A549 treated with Mapracorat at 1 μM for 4 hours (cell line): ENCODE data around the gene LRRC45. TPM values are rescaled to one million over a fixed set of nuclear protein-coding genes. Genes with fewer than 3 reads are reported as not detected.

Experiments
- total RNA-seq: library from RNA; stranded (reverse); fragments of 200-300 nt; extraction: Qiagen RNA extraction; gene quantifications from 5 replicates; pipeline ENCODE4 v1.2.3, GENCODE V29; 2022

LRRC45 gene
- total RNA-seq, result 8.3 to 17.5 TPM (median 13.6 TPM) in 5 replicates

GRCh38 chr17:82022981-82023446 lies at the start of gene LRRC45:
TSS of gene LRRC45 (plus strand) at chr17:82023305. CDS start at chr17:82023644, 339 bp downstream.

GRCh38 chr17:81977211-81977808 lies 45.8 kb upstream of the LRRC45 start, which contains the start of gene ASPSCR1:
TSS of gene ASPSCR1 (plus strand) at chr17:81977629. CDS start at chr17:81977647, 18 bp downstream.

GRCh38 chr17:82022310-82022980 lies 660 bp upstream of the LRRC45 start, which contains the start of gene CENPX:
TSS of gene CENPX (minus strand) at chr17:82022878. CDS start at chr17:82022861, 17 bp downstream.

GRCh38 chr17:82031303-82031884 lies 8.3 kb downstream of the LRRC45 start, which contains the start of gene RAC3:
TSS of gene RAC3 (plus strand) at chr17:82031678. CDS start at chr17:82031762, 84 bp downstream.

GRCh38 chr17:82037092-82037888 lies 14.2 kb downstream of the LRRC45 start, which contains the start of gene DCXR:
TSS of gene DCXR (minus strand) at chr17:82037697. CDS start at chr17:82037682, 15 bp downstream.

GRCh38 chr17:82051776-82052637 lies 28.9 kb downstream of the LRRC45 start, which contains the start of the genes GPS1 and RFNG:
TSS of gene GPS1 (plus strand) at chr17:82051898. CDS start at chr17:82051932, 34 bp downstream.
TSS of gene RFNG (minus strand) at chr17:82051811. CDS start at chr17:82051766, 45 bp downstream.

GRCh38 chr17:82065638-82066303 lies 42.7 kb downstream of the LRRC45 start, which contains the start of gene DUS1L:
TSS of gene DUS1L (minus strand) at chr17:82065804. CDS start at chr17:82065059, 745 bp downstream.

Other genes with a start within 250 kb of the LRRC45 start
- 0.08 to 0.64 TPM (median 0.35 TPM) in 4 of 5 replicates, not detected in the other for gene GCGR, start 219.2 kb upstream of the LRRC45 start, total RNA-seq
- 74.7 to 106 TPM (median 98.6 TPM) in 5 replicates for gene MCRIP1, start 190.0 kb upstream of the LRRC45 start, total RNA-seq
- 0.09 to 0.39 TPM (median 0.19 TPM) in 3 of 5 replicates, not detected in the others for gene PPP1R27, start 188.3 kb upstream of the LRRC45 start, total RNA-seq
- 677 to 794 TPM (median 701 TPM) in 5 replicates for gene P4HB, start 162.8 kb upstream of the LRRC45 start, total RNA-seq
- gene ARHGDIA, start 152.0 kb upstream of the LRRC45 start, total RNA-seq, result 597 to 713 TPM (median 619 TPM) in 5 replicates
- gene ALYREF, start 131.7 kb upstream of the LRRC45 start, total RNA-seq, result 183 to 253 TPM (median 234 TPM) in 5 replicates
- 185 to 289 TPM (median 284 TPM) in 5 replicates for gene ANAPC11, start 131.6 kb upstream of the LRRC45 start, total RNA-seq
- 0.39 to 0.65 TPM (median 0.55 TPM) in 5 replicates for gene NPB, start 121.1 kb upstream of the LRRC45 start, total RNA-seq
- gene PCYT2, start 111.9 kb upstream of the LRRC45 start, total RNA-seq, result 13.8 to 19.1 TPM (median 17.3 TPM) in 5 replicates
- 33.0 to 54.0 TPM (median 44.8 TPM) in 5 replicates for gene SIRT7, start 105.1 kb upstream of the LRRC45 start, total RNA-seq
- 22.3 to 38.0 TPM (median 34.7 TPM) in 5 replicates for gene MAFG, start 95.6 kb upstream of the LRRC45 start, total RNA-seq
- gene PYCR1, start 86.0 kb upstream of the LRRC45 start, total RNA-seq, result 60.5 to 89.4 TPM (median 84.7 TPM) in 5 replicates
- gene MYADML2, start 76.1 kb upstream of the LRRC45 start, total RNA-seq, result not detected in 5 replicates
- gene NOTUM, start 62.1 kb upstream of the LRRC45 start, total RNA-seq, result 0.31 to 0.53 TPM (median 0.39 TPM) in 5 replicates
- gene ASPSCR1, start 45.7 kb upstream of the LRRC45 start, total RNA-seq, result 20.1 to 31.0 TPM (median 25.7 TPM) in 5 replicates
- 143 to 203 TPM (median 188 TPM) in 5 replicates for gene CENPX, start 427 bp upstream of the LRRC45 start, total RNA-seq
- gene RAC3, start 8.4 kb downstream of the LRRC45 start, total RNA-seq, result 27.4 to 40.9 TPM (median 39.9 TPM) in 5 replicates
- gene DCXR, start 14.4 kb downstream of the LRRC45 start, total RNA-seq, result 69.5 to 106 TPM (median 103 TPM) in 5 replicates
- gene RFNG, start 28.5 kb downstream of the LRRC45 start, total RNA-seq, result 16.0 to 26.0 TPM (median 24.2 TPM) in 5 replicates
- gene GPS1, start 28.6 kb downstream of the LRRC45 start, total RNA-seq, result 108 to 149 TPM (median 136 TPM) in 5 replicates
- 84.5 to 154 TPM (median 134 TPM) in 5 replicates for gene DUS1L, start 42.5 kb downstream of the LRRC45 start, total RNA-seq
- gene FASN, start 74.9 kb downstream of the LRRC45 start, total RNA-seq, result 106 to 149 TPM (median 139 TPM) in 5 replicates
- 22.1 to 34.3 TPM (median 30.0 TPM) in 5 replicates for gene CCDC57, start 189.5 kb downstream of the LRRC45 start, total RNA-seq
- gene SLC16A3, start 205.7 kb downstream of the LRRC45 start, total RNA-seq, result 114 to 157 TPM (median 151 TPM) in 5 replicates